CD4-positive, alpha-beta T cell treated with Interleukin-10 for 1 hour (primary cell): ENCODE results near the gene TEX47.
A peak's percentile ranks its signal among the peaks of the same experiment; 100 is the strongest.

Experiments
- DNase-seq: peaks from one replicate; pipeline ENCODE4 v3.0.0-alpha.2; 2020

TEX47 gene

GRCh38 chr7:88795553-88795952, at the start of gene TEX47:
Gene TEX47, minus strand, starts transcription at chr7:88795737. Its CDS starts 795 bp downstream, at chr7:88794942.
- no peak for DNase-seq

GRCh38 chr7:88845091-88845490, 49.6 kb upstream of the TEX47 start:
- no peak for DNase-seq

- DNase-seq: no peak
These were observed 46.7 kb upstream of the TEX47 start for GRCh38 chr7:88842201-88842600.

- DNase-seq: peak; percentile 1
These were observed 39.7 kb upstream of the TEX47 start for GRCh38 chr7:88835147-88835728.

- DNase-seq: no peak
These were observed 30.7 kb upstream of the TEX47 start for GRCh38 chr7:88826222-88826621.

GRCh38 chr7:88818552-88818951, 23.0 kb upstream of the TEX47 start:
- no peak for DNase-seq

- no peak for DNase-seq
These were observed 10.9 kb upstream of the TEX47 start for GRCh38 chr7:88806280-88807037.

- no peak for DNase-seq
These were observed 5.5 kb upstream of the TEX47 start for GRCh38 chr7:88801046-88801445.

GRCh38 chr7:88792361-88792760, 3.2 kb downstream of the TEX47 start:
- DNase-seq: no peak

GRCh38 chr7:88791891-88792290, 3.6 kb downstream of the TEX47 start:
- DNase-seq: no peak

- peak; percentile 27 for DNase-seq
These were observed 6.0 kb downstream of the TEX47 start for GRCh38 chr7:88789480-88790064.

GRCh38 chr7:88787777-88788176, 7.8 kb downstream of the TEX47 start:
- no peak for DNase-seq

- no peak for DNase-seq
These were observed 19.7 kb downstream of the TEX47 start for GRCh38 chr7:88775838-88776237.

- DNase-seq: no peak
These were observed 22.8 kb downstream of the TEX47 start for GRCh38 chr7:88772776-88773175.

GRCh38 chr7:88771417-88771816, 24.1 kb downstream of the TEX47 start:
- DNase-seq: no peak

- no peak for DNase-seq
These were observed 33.8 kb downstream of the TEX47 start for GRCh38 chr7:88761779-88762178.

- no peak for DNase-seq
These were observed 35.4 kb downstream of the TEX47 start for GRCh38 chr7:88760136-88760515.

- DNase-seq: no peak
These were observed 36.1 kb downstream of the TEX47 start, which contains the start of gene ZNF804B for GRCh38 chr7:88759230-88760135. Gene ZNF804B, plus strand, starts transcription at chr7:88759700. Its CDS starts 277 bp downstream, at chr7:88759977.

- no peak for DNase-seq
These were observed 36.9 kb downstream of the TEX47 start for GRCh38 chr7:88758381-88759229.

GRCh38 chr7:88757371-88757770, 38.2 kb downstream of the TEX47 start:
- no peak for DNase-seq

- no peak for DNase-seq
These were observed 38.7 kb downstream of the TEX47 start for GRCh38 chr7:88756802-88757201.

GRCh38 chr7:88746126-88746525, 49.4 kb downstream of the TEX47 start:
- no peak for DNase-seq
